Activated CD4-positive, alpha-beta T cell treated with anti-CD3 and anti-CD28 coated beads for 36 hours (primary cell): ENCODE results near the gene FRG2. TPM values are rescaled to one million over a fixed set of nuclear protein-coding genes. Genes with fewer than 3 reads are reported as not detected.
"Not testable (repeated sequence)": the region's sequence is repeated elsewhere in the genome, so short reads cannot be mapped to it uniquely, and the experiment has no call there.

ENCODE experiments used
- ATAC-seq: fragments of 200-7000 bp; cut with Tn5 transposase; one replicate; pipeline ENCODE4 v1.10.0; 2021; ENCODE audit warnings: mild to moderate bottlenecking, moderate library complexity
- CTCF ChIA-PET: fragments of 350-600 bp; sonication (Branson Sonifier 250); formaldehyde crosslinking; loops from one replicate; lab custom pipeline; 2021; ENCODE audit warnings: antibody characterized with exemption; lab: Charles Lee
- POLR2A ChIA-PET: fragments of 350-600 bp; sonication (Branson Sonifier 250); formaldehyde crosslinking; loops from one replicate; lab custom pipeline; 2021; ENCODE audit warnings: antibody characterized with exemption, inconsistent platforms; lab: Charles Lee
- DNase-seq: peaks from one replicate; pipeline ENCODE4 v3.0.0-alpha.2; 2020
- H3K27ac Mint-ChIP-seq: one replicate; pipeline ENCODE4 v1.8.0; 2021; ENCODE audit warnings: mixed read lengths
- H3K27me3 Mint-ChIP-seq: one replicate; pipeline ENCODE4 v1.8.0; 2021; ENCODE audit warnings: mixed read lengths
- H3K36me3 Mint-ChIP-seq: one replicate; pipeline ENCODE4 v1.8.0; 2021; ENCODE audit warnings: low read depth, mixed read lengths
- H3K4me1 Mint-ChIP-seq: one replicate; pipeline ENCODE4 v1.8.0; 2021; ENCODE audit warnings: mixed read lengths
- H3K4me3 Mint-ChIP-seq: one replicate; pipeline ENCODE4 v1.8.0; 2021; ENCODE audit warnings: mild to moderate bottlenecking, moderate library complexity, mixed read lengths
- H3K9me3 Mint-ChIP-seq: one replicate; pipeline ENCODE4 v1.8.0; 2021; ENCODE audit warnings: low read depth, mixed read lengths
- intact Hi-C, 2 experiments: fragments of 100-400 bp; cut with DNase I in 1 of 2; cut with micrococcal nuclease in 1 of 2; formaldehyde crosslinking; loops; one replicate each; pipeline versions ENCODE4 v1.14.2 to v1.15.1; 2022 to 2024; cut with DNase I, micrococcal nuclease
- total RNA-seq, 2 experiments: library from RNA; stranded (reverse); gene quantifications; one replicate each; pipeline ENCODE4 v1.2.3, GENCODE V29; 2021

The FRG2 gene
- total RNA-seq, 2 experiments from 2014 or later, result not detected

GRCh38 chr4:190021973-190022372, 5.1 kb downstream of the FRG2 start:
- H3K4me3 Mint-ChIP-seq, CTCF ChIA-PET, DNase-seq, H3K9me3 Mint-ChIP-seq, H3K36me3 Mint-ChIP-seq, POLR2A ChIA-PET, ATAC-seq, H3K27ac Mint-ChIP-seq: not testable (repeated sequence)
- Mint-ChIP-seq H3K27me3 (peaks cover 40% of the 10 kb centered on the region), H3K4me1 (peaks cover 27% of the 10 kb centered on the region)
- intact Hi-C loops, result loop anchor here in 1 of 2 experiments (5.0 kb wide), 1 partner anchor 80 kb away; the partner anchor contains the start of gene FRG1

GRCh38 chr4:190020790-190021717, 6.0 kb downstream of the FRG2 start:
- POLR2A ChIA-PET, result no interaction called here
- Mint-ChIP-seq H3K4me1 (peaks cover 29% of the 10 kb centered on the region), H3K36me3 (peaks cover 2% of the 10 kb centered on the region), H3K27ac (no peak overlapping the region), H3K4me3 (peak overlapping the region; percentile 57), H3K9me3 (no peaks in the 10 kb centered on the region), H3K27me3 (peaks cover 48% of the 10 kb centered on the region)
- intact Hi-C loops, result loop anchor here in 1 of 2 experiments (5.0 kb wide), 1 partner anchor 79 kb away; the partner anchor contains the start of gene FRG1
- ATAC-seq, result peak; percentile 44
- CTCF ChIA-PET, result no interaction called here
- DNase-seq, result peak; percentile 55

- H3K9me3 Mint-ChIP-seq, CTCF ChIA-PET, ATAC-seq, POLR2A ChIA-PET, H3K27ac Mint-ChIP-seq, H3K36me3 Mint-ChIP-seq: not testable (repeated sequence)
- DNase-seq, result peak; percentile 5
- Mint-ChIP-seq H3K27me3 (peaks cover 53% of the 10 kb centered on the region), H3K4me3 (peak overlapping the region; percentile 4), H3K4me1 (peaks cover 35% of the 10 kb centered on the region)
- intact Hi-C loops, result loop anchor here in 1 of 2 experiments (5.0 kb wide), 1 partner anchor 78 kb away; the partner anchor contains the start of gene FRG1
These were observed 7.1 kb downstream of the FRG2 start for GRCh38 chr4:190019859-190020463.

- Mint-ChIP-seq H3K36me3 (peaks cover 2% of the 10 kb centered on the region), H3K4me3 (peak overlapping the region; percentile 4), H3K27me3 (peaks cover 57% of the 10 kb centered on the region), H3K4me1 (peaks cover 35% of the 10 kb centered on the region), H3K9me3 (no peaks in the 10 kb centered on the region), H3K27ac (no peak overlapping the region)
- ChIA-PET POLR2A (no interaction called here), CTCF (no interaction called here)
- peak; percentile 9 for DNase-seq
- ATAC-seq, result no peak
- intact Hi-C loops, result no loop called here
These were observed 7.8 kb downstream of the FRG2 start for GRCh38 chr4:190019023-190019858.

- peaks cover 59% of the 10 kb centered on the region for H3K27me3 Mint-ChIP-seq
- H3K9me3 Mint-ChIP-seq, result no peaks in the 10 kb centered on the region
- no peak overlapping the region for H3K27ac Mint-ChIP-seq
- ChIA-PET CTCF (no interaction called here), POLR2A (no interaction called here)
- H3K4me1 Mint-ChIP-seq, result peaks cover 35% of the 10 kb centered on the region
- DNase-seq, result no peak
- H3K4me3 Mint-ChIP-seq, result no peak overlapping the region
- peaks cover 4% of the 10 kb centered on the region for H3K36me3 Mint-ChIP-seq
- intact Hi-C loops, result no loop called here
- no peak for ATAC-seq
These were observed 8.7 kb downstream of the FRG2 start for GRCh38 chr4:190018201-190018920.

GRCh38 chr4:190017357-190018200, 9.5 kb downstream of the FRG2 start:
- POLR2A ChIA-PET, result no interaction called here
- peaks cover 32% of the 10 kb centered on the region for H3K4me1 Mint-ChIP-seq
- intact Hi-C loops, result no loop called here
- DNase-seq (peak; percentile 11), ATAC-seq (no peak)
- H3K36me3 Mint-ChIP-seq, result peaks cover 2% of the 10 kb centered on the region
- H3K4me3 Mint-ChIP-seq, result no peak overlapping the region
- CTCF ChIA-PET, result no interaction called here
- no peaks in the 10 kb centered on the region for H3K9me3 Mint-ChIP-seq
- peaks cover 59% of the 10 kb centered on the region for H3K27me3 Mint-ChIP-seq
- no peak overlapping the region for H3K27ac Mint-ChIP-seq

GRCh38 chr4:190016369-190017289, 10.4 kb downstream of the FRG2 start:
- POLR2A ChIA-PET, result no interaction called here
- ATAC-seq (no peak), DNase-seq (no peak)
- intact Hi-C loops, result no loop called here
- Mint-ChIP-seq H3K27me3 (peaks cover 62% of the 10 kb centered on the region), H3K9me3 (no peaks in the 10 kb centered on the region), H3K4me3 (no peak overlapping the region), H3K4me1 (peaks cover 32% of the 10 kb centered on the region), H3K27ac (no peak overlapping the region), H3K36me3 (peaks cover 2% of the 10 kb centered on the region)
- CTCF ChIA-PET, result no interaction called here

GRCh38 chr4:190015538-190016368, 11.3 kb downstream of the FRG2 start:
- ChIA-PET CTCF (no interaction called here), POLR2A (no interaction called here)
- DNase-seq (peak; percentile 9), ATAC-seq (no peak)
- Mint-ChIP-seq H3K27ac (no peak overlapping the region), H3K36me3 (peaks cover 2% of the 10 kb centered on the region), H3K4me3 (no peak overlapping the region), H3K9me3 (no peaks in the 10 kb centered on the region), H3K27me3 (peaks cover 58% of the 10 kb centered on the region), H3K4me1 (peaks cover 29% of the 10 kb centered on the region)
- intact Hi-C loops, result no loop called here
